Neural crest cell (in vitro differentiated cells): ENCODE data around the gene UBASH3B. TPM values are rescaled to one million over a fixed set of nuclear protein-coding genes. Genes with fewer than 3 reads are reported as not detected.

Experiments used
- DNase-seq: peaks from one replicate; pipeline ENCODE4 v3.0.0; 2021; ENCODE audit warnings: low read depth, mixed read lengths, low spot score
- H3K27ac Mint-ChIP-seq: one replicate; pipeline ENCODE4 v1.8.0; 2021; ENCODE audit warnings: mild to moderate bottlenecking, mixed read lengths; ENCODE audit not compliant: unreplicated experiment
- H3K27me3 Mint-ChIP-seq: 2 replicates; pipeline ENCODE4 v1.8.0; 2021; ENCODE audit warnings: low read depth, mild to moderate bottlenecking, mixed read lengths
- H3K36me3 Mint-ChIP-seq: 2 replicates; pipeline ENCODE4 v1.8.0; 2021; ENCODE audit warnings: low read depth, mild to moderate bottlenecking, mixed read lengths
- H3K4me1 Mint-ChIP-seq: 2 replicates; pipeline ENCODE4 v1.8.0; 2021; ENCODE audit warnings: mixed read lengths
- H3K4me3 Mint-ChIP-seq: one replicate; pipeline ENCODE4 v1.8.0; 2021; ENCODE audit warnings: mild to moderate bottlenecking, mixed read lengths
- H3K9me3 Mint-ChIP-seq: 2 replicates; pipeline ENCODE4 v1.8.0; 2021; ENCODE audit warnings: mixed read lengths
- total RNA-seq: library from RNA; stranded (reverse); gene quantifications from 2 replicates; pipeline ENCODE4 v1.2.1, GENCODE V29; 2021
- TF ChIP-seq, protein P1 (sequence below): fragments of 200-600 bp; sonication (generic); conservative IDR thresholded peaks from 2 replicates; pipeline ENCODE4 v1.5.0; 2021; ENCODE audit warnings: antibody characterized with exemption, mild to moderate bottlenecking

UBASH3B gene
- total RNA-seq, 1 donor from 2014 or later: 6.8 TPM

DNA sequence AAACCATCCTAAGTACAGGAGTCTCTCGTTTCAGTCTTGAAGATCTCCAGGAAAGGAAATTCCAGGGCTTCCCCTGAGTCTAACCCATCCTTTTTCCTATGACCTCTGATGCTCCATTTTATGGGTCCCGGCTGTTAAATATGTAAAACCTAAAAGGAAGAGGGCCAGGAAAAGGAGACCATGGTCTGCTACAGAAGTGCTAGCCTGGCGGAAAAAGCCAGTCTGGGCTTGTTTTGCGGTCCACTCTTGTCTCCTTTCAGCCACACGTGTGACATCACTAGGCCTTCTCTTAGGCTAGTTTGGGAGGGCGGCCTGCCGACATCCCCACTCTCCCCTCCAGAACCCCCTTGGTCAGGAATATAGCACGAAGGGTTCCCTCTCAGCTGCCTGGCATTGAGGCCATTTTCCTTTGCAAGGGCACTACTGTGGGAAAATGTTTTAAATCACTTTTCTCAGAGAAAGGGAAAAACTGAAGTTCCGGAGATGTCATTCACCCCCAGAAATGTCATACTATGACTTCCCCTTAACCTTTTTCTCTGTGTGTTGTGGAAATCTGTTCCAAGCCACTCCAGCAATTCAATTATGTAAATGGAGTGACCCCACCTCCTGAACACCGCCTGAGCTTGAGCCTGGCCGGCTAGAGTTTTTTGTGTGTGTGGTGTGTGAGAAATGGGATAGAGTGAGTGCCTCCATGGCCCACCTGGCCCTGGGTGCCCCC, 86.9 kb downstream of the UBASH3B start:
- Mint-ChIP-seq H3K27ac (no peak overlapping the region), H3K36me3 (no peaks in the 10 kb centered on the region), H3K4me1 (peaks cover 16% of the 10 kb centered on the region), H3K27me3 (no peaks in the 10 kb centered on the region), H3K4me3 (no peak overlapping the region), H3K9me3 (no peaks in the 10 kb centered on the region)
- DNase-seq: no peak
- TF ChIP-seq, protein P1, sequence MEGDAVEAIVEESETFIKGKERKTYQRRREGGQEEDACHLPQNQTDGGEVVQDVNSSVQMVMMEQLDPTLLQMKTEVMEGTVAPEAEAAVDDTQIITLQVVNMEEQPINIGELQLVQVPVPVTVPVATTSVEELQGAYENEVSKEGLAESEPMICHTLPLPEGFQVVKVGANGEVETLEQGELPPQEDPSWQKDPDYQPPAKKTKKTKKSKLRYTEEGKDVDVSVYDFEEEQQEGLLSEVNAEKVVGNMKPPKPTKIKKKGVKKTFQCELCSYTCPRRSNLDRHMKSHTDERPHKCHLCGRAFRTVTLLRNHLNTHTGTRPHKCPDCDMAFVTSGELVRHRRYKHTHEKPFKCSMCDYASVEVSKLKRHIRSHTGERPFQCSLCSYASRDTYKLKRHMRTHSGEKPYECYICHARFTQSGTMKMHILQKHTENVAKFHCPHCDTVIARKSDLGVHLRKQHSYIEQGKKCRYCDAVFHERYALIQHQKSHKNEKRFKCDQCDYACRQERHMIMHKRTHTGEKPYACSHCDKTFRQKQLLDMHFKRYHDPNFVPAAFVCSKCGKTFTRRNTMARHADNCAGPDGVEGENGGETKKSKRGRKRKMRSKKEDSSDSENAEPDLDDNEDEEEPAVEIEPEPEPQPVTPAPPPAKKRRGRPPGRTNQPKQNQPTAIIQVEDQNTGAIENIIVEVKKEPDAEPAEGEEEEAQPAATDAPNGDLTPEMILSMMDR: no peak

DNA sequence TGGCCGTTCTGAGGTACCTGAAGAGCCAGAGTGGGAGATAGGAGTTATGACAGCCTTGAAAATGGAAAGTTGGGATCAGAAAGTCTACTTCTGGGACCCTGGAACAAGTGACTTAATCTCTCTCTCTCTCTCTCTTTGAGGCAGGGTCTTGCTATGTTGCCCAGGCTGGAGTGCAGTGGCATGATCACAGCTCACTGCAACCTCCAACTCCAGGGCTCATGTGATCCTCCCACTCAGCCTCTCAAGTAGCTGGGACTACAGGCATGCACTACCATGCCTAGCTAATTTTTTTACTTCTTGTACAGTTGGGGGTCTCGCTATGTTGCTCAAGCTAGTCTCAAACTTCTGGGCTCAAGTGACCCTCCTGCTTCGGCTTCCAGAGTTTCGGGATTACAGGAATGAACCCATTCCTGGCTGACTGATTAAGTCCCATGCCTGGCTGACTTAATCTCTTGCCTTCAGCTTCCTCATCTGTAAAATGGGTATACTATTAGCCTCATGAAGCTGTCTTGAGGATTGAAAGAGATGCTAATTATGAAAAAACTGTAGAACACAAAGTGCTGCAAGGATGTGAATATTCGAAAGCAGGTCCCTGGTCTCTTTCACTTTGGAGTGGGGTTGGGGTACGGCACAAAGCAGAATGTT, 87.7 kb downstream of the UBASH3B start:
- Mint-ChIP-seq H3K36me3 (no peaks in the 10 kb centered on the region), H3K4me3 (no peak overlapping the region), H3K27ac (no peak overlapping the region), H3K4me1 (peaks cover 21% of the 10 kb centered on the region), H3K9me3 (no peaks in the 10 kb centered on the region), H3K27me3 (no peaks in the 10 kb centered on the region)
- TF ChIP-seq, protein P1: no peak
- DNase-seq: no peak

DNA sequence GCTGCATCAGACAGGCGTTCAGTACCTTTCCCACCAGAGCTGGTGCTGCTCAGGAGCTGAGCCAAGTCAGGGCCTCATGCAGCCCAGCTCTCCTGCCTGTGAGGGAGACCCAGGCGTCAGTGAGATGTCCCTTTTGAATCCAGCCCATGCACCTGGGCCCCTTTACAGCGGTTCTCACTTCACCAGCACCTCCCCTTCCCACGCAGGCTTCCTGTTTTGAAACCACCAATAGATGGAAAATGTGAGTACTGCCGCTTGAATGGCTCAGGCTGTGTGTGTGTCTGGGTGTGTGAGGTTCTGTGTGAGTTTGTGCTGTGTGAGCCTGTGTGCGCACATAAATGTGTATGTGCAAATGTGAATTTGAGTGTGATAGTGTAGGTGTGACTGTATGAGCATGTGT, 88.4 kb downstream of the UBASH3B start:
- H3K9me3 Mint-ChIP-seq: no peaks in the 10 kb centered on the region
- DNase-seq: no peak
- no peak overlapping the region for H3K27ac Mint-ChIP-seq
- H3K4me3 Mint-ChIP-seq: no peak overlapping the region
- H3K27me3 Mint-ChIP-seq: no peaks in the 10 kb centered on the region
- no peaks in the 10 kb centered on the region for H3K36me3 Mint-ChIP-seq
- H3K4me1 Mint-ChIP-seq: peaks cover 24% of the 10 kb centered on the region
- TF ChIP-seq, protein P1: no peak

DNA sequence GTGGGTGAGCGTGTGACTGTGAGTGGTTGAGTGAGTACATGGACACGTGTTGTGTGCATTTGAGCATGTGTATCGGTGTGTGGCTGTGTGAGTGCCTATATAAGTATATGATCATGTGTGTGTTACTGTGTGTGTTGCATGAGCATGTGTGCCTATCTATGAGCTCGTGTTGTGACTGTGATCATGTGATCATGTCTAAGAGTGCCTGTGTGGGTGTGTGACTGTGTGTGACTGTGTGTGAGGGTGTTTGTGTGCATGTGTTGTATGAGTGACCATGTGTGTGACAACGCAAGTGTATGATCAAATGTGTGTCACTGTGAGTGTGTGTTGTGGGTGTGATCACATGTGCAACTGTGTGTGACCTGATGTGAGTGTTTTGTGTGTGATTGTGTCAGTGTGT, 88.8 kb downstream of the UBASH3B start:
- Mint-ChIP-seq H3K27me3 (no peaks in the 10 kb centered on the region), H3K9me3 (no peaks in the 10 kb centered on the region), H3K4me3 (no peak overlapping the region), H3K36me3 (no peaks in the 10 kb centered on the region), H3K27ac (no peak overlapping the region), H3K4me1 (peaks cover 24% of the 10 kb centered on the region)
- TF ChIP-seq, protein P1: no peak
- no peak for DNase-seq

DNA sequence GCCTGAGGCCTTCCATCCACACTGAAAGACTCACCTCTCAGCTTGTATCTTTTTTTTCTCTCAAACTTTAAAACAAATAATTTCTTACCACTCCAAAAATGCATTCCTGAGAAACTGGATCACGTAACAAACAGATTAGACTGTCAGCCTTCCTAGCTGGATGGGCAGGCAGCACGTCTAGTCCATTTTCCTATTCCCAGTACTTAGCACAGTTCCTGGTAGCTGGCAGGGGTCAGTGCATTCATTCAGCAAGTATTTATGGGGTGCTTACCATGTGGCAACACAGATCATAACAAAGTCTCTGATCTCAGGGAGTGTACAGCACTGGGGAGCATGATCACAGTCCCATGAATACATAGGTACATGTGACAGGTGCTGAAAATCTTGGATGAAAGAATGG, 89.6 kb downstream of the UBASH3B start:
- DNase-seq: no peak
- H3K27ac Mint-ChIP-seq: no peak overlapping the region
- no peaks in the 10 kb centered on the region for H3K27me3 Mint-ChIP-seq
- no peak overlapping the region for H3K4me3 Mint-ChIP-seq
- TF ChIP-seq, protein P1: no peak
- no peaks in the 10 kb centered on the region for H3K9me3 Mint-ChIP-seq
- H3K4me1 Mint-ChIP-seq: peaks cover 24% of the 10 kb centered on the region
- H3K36me3 Mint-ChIP-seq: no peaks in the 10 kb centered on the region
